H1 (cell line): ENCODE data around the gene NAV2. TPM values are rescaled to one million over a fixed set of nuclear protein-coding genes. Genes with fewer than 3 reads are reported as not detected.

Source experiments
- CTCF ChIA-PET: fragments of 300-600 bp; sonication (Branson Sonifier 250); formaldehyde crosslinking; loops from one replicate; lab custom pipeline; 2021; ENCODE audit not compliant: partially characterized antibody; lab: Charles Lee
- POLR2A ChIA-PET: fragments of 300-600 bp; sonication (Branson Sonifier 250); formaldehyde crosslinking; loops from one replicate; lab custom pipeline; 2021; ENCODE audit warnings: inconsistent platforms; ENCODE audit not compliant: partially characterized antibody; lab: Charles Lee
- DNase-seq, 2 experiments: peaks; one replicate each; pipeline versions ENCODE4 v3.0.0 to v3.0.0-alpha.2; 2010 to 2022; ENCODE audit warnings: low spot score in 2 of 2, low read depth in 1 of 2, mixed read lengths in 1 of 2
- FAIRE-seq: peaks from 2 replicates; lab custom pipeline; 2011; peaks lifted over from hg19 to GRCh38; lab: Jason Lieb, UNC
- H2AFZ ChIP-seq: 2 replicates; pipeline ENCODE4 v1.8.1; 2012; ENCODE audit warnings: low read length, inconsistent platforms
- H2AK5ac ChIP-seq: 2 replicates; pipeline ENCODE4 v1.6.1; 2013; ENCODE audit warnings: low read depth, low read length
- H2BK120ac ChIP-seq: replicated peaks from 2 replicates; pipeline ENCODE3; 2013; ENCODE audit warnings: low read depth, low read length, inconsistent platforms
- H2BK12ac ChIP-seq: 2 replicates; pipeline ENCODE4 v1.6.1; 2013; ENCODE audit warnings: low read depth, low read length
- H2BK15ac ChIP-seq: 2 replicates; pipeline ENCODE4 v1.6.1; 2013; ENCODE audit warnings: low read length
- H2BK20ac ChIP-seq: 2 replicates; pipeline ENCODE4 v1.6.1; 2013; ENCODE audit warnings: low read length
- H2BK5ac ChIP-seq: 2 replicates; pipeline ENCODE4 v1.6.1; 2013; ENCODE audit warnings: low read depth, low read length
- H3K14ac ChIP-seq: 2 replicates; pipeline ENCODE4 v1.6.1; 2013; ENCODE audit warnings: inconsistent platforms; ENCODE audit not compliant: insufficient read length
- H3K18ac ChIP-seq: 2 replicates; pipeline ENCODE4 v1.6.1; 2013; ENCODE audit warnings: low read length; ENCODE audit errors: extremely low read depth
- H3K23ac ChIP-seq: 2 replicates; pipeline ENCODE4 v1.6.1; 2013; ENCODE audit warnings: inconsistent platforms; ENCODE audit not compliant: insufficient read length
- H3K23me2 ChIP-seq: 2 replicates; pipeline ENCODE4 v1.6.1; 2013; ENCODE audit warnings: low read depth, low read length
- H3K27ac ChIP-seq: 2 replicates; pipeline ENCODE4 v1.6.1; 2011; ENCODE audit warnings: low read depth, low read length, inconsistent platforms
- H3K27me3 ChIP-seq, 4 experiments: replicated peaks in 1 of 4; 1 replicate in 1 of 4; 2 replicates in 3 of 4; pipeline versions ENCODE4 v1.6.1 to v1.8.1; 2011 to 2013; ENCODE audit warnings: low read length in 3 of 4, mild to moderate bottlenecking in 3 of 4, inconsistent platforms in 2 of 4, mixed read lengths in 2 of 4, moderate library complexity in 1 of 4; ENCODE audit not compliant: control insufficient read depth in 3 of 4, insufficient read depth in 3 of 4; ENCODE audit errors: extremely low read depth in 1 of 4
- H3K36me3 ChIP-seq, 4 experiments: 2 replicates each; pipeline versions ENCODE4 v1.6.1 to v1.8.1; 2011 to 2013; ENCODE audit warnings: mild to moderate bottlenecking in 4 of 4, low read length in 3 of 4, moderate library complexity in 2 of 4, control low read depth in 1 of 4, inconsistent platforms in 1 of 4; ENCODE audit not compliant: insufficient read depth in 4 of 4, control insufficient read depth in 2 of 4
- H3K4ac ChIP-seq: replicated peaks from 2 replicates; pipeline ENCODE3; 2013; ENCODE audit warnings: low read length, low read depth, mixed read lengths, inconsistent platforms; ENCODE audit not compliant: insufficient read length
- H3K4me1 ChIP-seq, 4 experiments: replicated peaks in 1 of 4; 1 replicate in 1 of 4; 2 replicates in 3 of 4; pipeline versions ENCODE4 v1.6.1 to v1.8.1; 2011 to 2013; ENCODE audit warnings: low read length in 3 of 4, inconsistent platforms in 2 of 4, mixed read lengths in 1 of 4; ENCODE audit not compliant: insufficient read depth in 4 of 4, control insufficient read depth in 3 of 4
- H3K4me2 ChIP-seq, 2 experiments: 2 replicates each; pipeline versions ENCODE4 v1.6.1 to v1.8.1; 2011 to 2013; ENCODE audit warnings: low read depth in 2 of 2, low read length in 2 of 2, control low read depth in 1 of 2, inconsistent platforms in 1 of 2, mild to moderate bottlenecking in 1 of 2; ENCODE audit not compliant: insufficient read depth in 1 of 2
- H3K4me3 ChIP-seq, 4 experiments: fragments of 200-600, 300-600 bp in 1 of 4; sonication (generic), shearing (Covaris generic), sonication (Bioruptor Twin) in 1 of 4; 2 replicates each; pipeline versions ENCODE4 v1.5.1 to v1.8.1; 2011 to 2016; ENCODE audit warnings: low read length in 4 of 4, low read depth in 3 of 4, control low read depth in 2 of 4, inconsistent platforms in 2 of 4, mild to moderate bottlenecking in 2 of 4, mixed read lengths in 1 of 4, moderate library complexity in 1 of 4; ENCODE audit not compliant: insufficient read depth in 2 of 4; ENCODE audit errors: extremely low read depth in 1 of 4
- H3K56ac ChIP-seq: replicated peaks from 2 replicates; pipeline ENCODE3; 2013; ENCODE audit warnings: low read depth, mild to moderate bottlenecking, mixed read lengths, low read length, inconsistent platforms; ENCODE audit not compliant: insufficient read length
- H3K79me1 ChIP-seq: 2 replicates; pipeline ENCODE4 v1.6.1; 2013; ENCODE audit warnings: low read depth, low read length, control low read depth
- H3K79me2 ChIP-seq, 2 experiments: 2 replicates each; pipeline versions ENCODE4 v1.6.1 to v1.8.1; 2012 to 2013; ENCODE audit warnings: low read length in 2 of 2, mild to moderate bottlenecking in 2 of 2, inconsistent platforms in 1 of 2; ENCODE audit not compliant: insufficient read depth in 2 of 2, control insufficient read depth in 1 of 2
- H3K9ac ChIP-seq, 4 experiments: replicated peaks in 1 of 4; 1 replicate in 1 of 4; 2 replicates in 3 of 4; pipeline versions ENCODE4 v1.6.1 to v1.8.1; 2011 to 2013; ENCODE audit warnings: low read depth in 3 of 4, low read length in 3 of 4, control low read depth in 2 of 4, mild to moderate bottlenecking in 2 of 4, moderate library complexity in 2 of 4, inconsistent platforms in 1 of 4; ENCODE audit errors: extremely low read depth in 1 of 4
- H3K9me3 ChIP-seq, 2 experiments: 2 replicates each; pipeline versions ENCODE4 v1.6.1 to v1.8.1; 2012 to 2013; ENCODE audit warnings: mild to moderate bottlenecking in 2 of 2, moderate library complexity in 2 of 2, control low read depth in 1 of 2, inconsistent platforms in 1 of 2, low read depth in 1 of 2, low read length in 1 of 2, mixed read lengths in 1 of 2; ENCODE audit not compliant: insufficient read depth in 2 of 2
- H4K20me1 ChIP-seq, 2 experiments: replicated peaks in 1 of 2; 2 replicates each; pipeline versions ENCODE3 to v1.8.1; 2011 to 2013; ENCODE audit warnings: inconsistent platforms in 2 of 2, low read length in 2 of 2, mild to moderate bottlenecking in 1 of 2; ENCODE audit not compliant: insufficient read depth in 2 of 2, control insufficient read depth in 1 of 2
- H4K5ac ChIP-seq: 2 replicates; pipeline ENCODE4 v1.6.1; 2013; ENCODE audit warnings: low read length, low read depth, mixed read lengths, inconsistent platforms; ENCODE audit not compliant: insufficient read length
- H4K8ac ChIP-seq: 2 replicates; pipeline ENCODE4 v1.8.0; 2013; ENCODE audit warnings: mild to moderate bottlenecking, moderate library complexity, low read length, inconsistent platforms; ENCODE audit not compliant: insufficient read depth; ENCODE audit errors: extremely low read depth
- H4K91ac ChIP-seq: replicated peaks from 2 replicates; pipeline ENCODE3; 2013; ENCODE audit warnings: low read length, mixed read lengths, inconsistent platforms; ENCODE audit not compliant: insufficient read length
- ASH2L ChIP-seq: fragments of 200-600, 300-600 bp; sonication (generic); IDR thresholded peaks from one replicate; pipeline ENCODE4 v1.7.1; 2017; ENCODE audit warnings: low read length
- ATF2 ChIP-seq: IDR thresholded peaks from 2 replicates; pipeline ENCODE4 v1.6.1; 2012; ENCODE audit warnings: low read length, inconsistent platforms
- BCL11A ChIP-seq, 2 experiments: IDR thresholded peaks; one replicate each; pipeline ENCODE4 v1.6.1; 2011; ENCODE audit warnings: low read depth in 2 of 2, low read length in 2 of 2, mild to moderate bottlenecking in 2 of 2
- CHD2 ChIP-seq: IDR thresholded peaks from 2 replicates; pipeline ENCODE4 v1.6.1; 2012; ENCODE audit warnings: low read length, improper control_type of control experiment
- EP300 ChIP-seq, 2 experiments: IDR thresholded peaks; 1 replicate in 1 of 2; 2 replicates in 1 of 2; pipeline ENCODE4 v1.6.1; 2011 to 2012; ENCODE audit warnings: low read depth in 2 of 2, low read length in 2 of 2, mild to moderate bottlenecking in 2 of 2, borderline replicate concordance in 1 of 2, inconsistent platforms in 1 of 2, moderate library complexity in 1 of 2
- HDAC6 ChIP-seq: IDR thresholded peaks from one replicate; pipeline ENCODE4 v1.7.1; 2012; ENCODE audit warnings: low read depth, mild to moderate bottlenecking, inconsistent platforms, low read length, moderate library complexity
- JUND ChIP-seq: IDR thresholded peaks from 2 replicates; pipeline ENCODE4 v1.6.1; 2011; ENCODE audit warnings: mild to moderate bottlenecking, improper control_type of control experiment, low read length
- SIN3A ChIP-seq, 2 experiments: IDR thresholded peaks in 1 of 2; conservative IDR thresholded peaks in 1 of 2; 2 replicates each; pipeline ENCODE4 v1.6.1; 2011 to 2012; ENCODE audit warnings: low read length in 2 of 2, improper control_type of control experiment in 1 of 2, low read depth in 1 of 2, mild to moderate bottlenecking in 1 of 2
- WGBS, 2 experiments: shearing (Covaris generic) in 1 of 2; methylation state at CpG; one replicate each; pipeline versions ENCODE4 v1.1.6 to v1.1.7; 2013 to 2015; ENCODE audit warnings: low lambda C conversion rate in 2 of 2, mixed read lengths in 2 of 2, inconsistent platforms in 1 of 2, low coverage in 1 of 2, missing lambda C conversion rate in 1 of 2; ENCODE audit not compliant: insufficient replicate concordance in 2 of 2, insufficient coverage in 1 of 2, insufficient read length in 1 of 2; ENCODE audit errors: extremely low coverage in 1 of 2, missing lambda C conversion rate in 1 of 2; 5-methylcytosine and 5-hydroxymethylcytosine counted together
- polyA plus RNA-seq, 7 experiments: library from polyadenylated mRNA; depleted of rRNA in 3 of 7; stranded (reverse) in 5 of 7; unstranded in 2 of 7; fragments of >200 nt in 5 of 7; fragments of 200-250 nt in 2 of 7; gene quantifications; 1 replicate in 5 of 7; 2 replicates in 1 of 7; 4 replicates in 1 of 7; pipeline versions ENCODE4 v1.2.1 to v1.2.3, GENCODE V29; 2011 to 2013; ENCODE audit warnings: missing spikeins in 2 of 7, mixed read lengths in 2 of 7
- total RNA-seq: library from RNA; stranded (reverse); fragmentation: NEBNext Ultra II Directional; extraction: Animal tissue kit (Norgen Biotek cat#: 25700); gene quantifications from 2 replicates; pipeline ENCODE4 v1.2.1, GENCODE V29; 2021

NAV2 gene
- total and polyA plus RNA-seq, 2 of the 8 experiments (the other 6 are each of a cell fraction or from before 2014, with no cell fraction given): 35.6 to 73.6 TPM

- DNase-seq: no peak
- Histone ChIP-seq H3K27me3 (no peaks in the 10 kb centered on the region), H3K4me3 (no peak overlapping the region), H4K20me1 (peaks cover 0 to 3% of the 10 kb centered on the region in 2 experiments), H4K5ac (no peak overlapping the region), H2BK120ac (no peak overlapping the region), H3K79me1 (peaks cover under 1% of the 10 kb centered on the region; the same call in 1 of the 2 replicates), H3K14ac (no peak overlapping the region), H3K4me1 (no peaks in the 10 kb centered on the region; a peak in 1 of 7 replicates), H2AK5ac (no peak overlapping the region), H3K4me2 (no peak overlapping the region), H3K79me2 (no peaks in the 10 kb centered on the region), H3K4ac (no peak overlapping the region), H2BK5ac (no peak overlapping the region), H3K23me2 (no peaks in the 10 kb centered on the region), H2BK12ac (no peak overlapping the region), H4K91ac (no peak overlapping the region), H2AFZ (no peak overlapping the region), H3K36me3 (peaks cover 2 to 15% (median 7%) of the 10 kb centered on the region in 4 experiments; a peak in 4 of 8 replicates), H3K9ac (no peak overlapping the region), H4K8ac (no peak overlapping the region), H3K23ac (no peak overlapping the region), H2BK15ac (no peak overlapping the region), H3K9me3 (no peaks in the 10 kb centered on the region), H3K56ac (no peak overlapping the region), H2BK20ac (no peak overlapping the region), H3K18ac (no peak overlapping the region), H3K27ac (no peak overlapping the region)
- ChIA-PET CTCF (interaction anchor here (0.6 to 4.0 kb wide), 14 partner anchors 9 to 408 kb away, joined by 3 to 27 read pairs (median 4); no protein-coding TSS in a partner anchor), POLR2A (no interaction called here)
- no peak for FAIRE-seq
- 90% methylated on average over 13 of the region's 13 CpGs; no CpG with 5 or more reads in 1 of the 2 experiments for WGBS, 2 experiments
- no peak for TF ChIP-seq HDAC6
- no peak for TF ChIP-seq ATF2
- TF ChIP-seq BCL11A (IDR thresholded peaks at IDR 0.05; ENCODE audit: low read depth in 2 of 2, low read length in 2 of 2): no peak
- no peak for TF ChIP-seq CHD2
- no peak for TF ChIP-seq JUND
- no peak for TF ChIP-seq SIN3A (conservative IDR thresholded peaks at IDR 0.05 in 1 of 2, IDR thresholded peaks at IDR 0.05 in 1 of 2; ENCODE audit: low read depth in 1 of 2, low read length in 2 of 2)
- no peak for TF ChIP-seq EP300 (IDR thresholded peaks at IDR 0.05; ENCODE audit: borderline replicate concordance in 1 of 2, low read depth in 2 of 2, low read length in 2 of 2)
- TF ChIP-seq ASH2L: no peak
These were observed 251.2 kb downstream of the NAV2 start for GRCh38 chr11:19963697-19964387.
